Astrocyte (in vitro differentiated cells and primary cell): ENCODE measurements around the gene TTC23. TPM values are rescaled to one million over a fixed set of nuclear protein-coding genes. Genes with fewer than 3 reads are reported as not detected.
"Not testable (repeated sequence)": the region's sequence is repeated elsewhere in the genome, so short reads cannot be mapped to it uniquely, and the experiment has no call there.

Experiments
- DNase-seq: peaks from one replicate; pipeline ENCODE4 v3.0.0-alpha.2; 2010; ENCODE audit warnings: low read depth
- FAIRE-seq: peaks from 2 replicates; lab custom pipeline; 2011; peaks lifted over from hg19 to GRCh38; lab: Jason Lieb, UNC
- H2AFZ ChIP-seq: 2 replicates; pipeline ENCODE4 v1.6.0; 2012; ENCODE audit warnings: low read depth, low read length, inconsistent platforms
- H3K27ac ChIP-seq: 2 replicates; pipeline ENCODE4 v1.5.1; 2011; ENCODE audit warnings: low read depth, low read length, inconsistent platforms
- H3K27me3 ChIP-seq: 2 replicates; pipeline ENCODE4 v1.6.0; 2011; ENCODE audit warnings: low read length, inconsistent platforms; ENCODE audit not compliant: insufficient read depth
- H3K36me3 ChIP-seq: 2 replicates; pipeline ENCODE4 v1.5.1; 2011; ENCODE audit warnings: low read length, inconsistent platforms; ENCODE audit not compliant: insufficient read depth
- H3K4me1 ChIP-seq: 2 replicates; pipeline ENCODE4 v1.5.1; 2011; ENCODE audit warnings: low read length, inconsistent platforms; ENCODE audit not compliant: insufficient read depth
- H3K4me2 ChIP-seq: 2 replicates; pipeline ENCODE4 v1.6.0; 2012; ENCODE audit warnings: low read length, inconsistent platforms
- H3K4me3 ChIP-seq: 2 replicates; pipeline ENCODE4 v1.5.1; 2011; ENCODE audit warnings: low read depth, mild to moderate bottlenecking, low read length, inconsistent platforms; ENCODE audit not compliant: insufficient read depth
- H3K79me2 ChIP-seq: 2 replicates; pipeline ENCODE4 v1.6.0; 2012; ENCODE audit warnings: mild to moderate bottlenecking, low read length, inconsistent platforms; ENCODE audit not compliant: insufficient read depth
- H3K9ac ChIP-seq: 2 replicates; pipeline ENCODE4 v1.6.0; 2012; ENCODE audit warnings: mild to moderate bottlenecking, low read length, inconsistent platforms
- H3K9me3 ChIP-seq: 2 replicates; pipeline ENCODE4 v1.5.1; 2012; ENCODE audit warnings: low read depth, mild to moderate bottlenecking, low read length, inconsistent platforms; ENCODE audit not compliant: insufficient read depth
- H4K20me1 ChIP-seq: 2 replicates; pipeline ENCODE4 v1.6.0; 2012; ENCODE audit warnings: low read length, inconsistent platforms; ENCODE audit not compliant: insufficient read depth
- H3K27ac Mint-ChIP-seq: one replicate; pipeline ENCODE4 v1.8.0; 2021; ENCODE audit warnings: mild to moderate bottlenecking, mixed read lengths; ENCODE audit not compliant: unreplicated experiment
- H3K27me3 Mint-ChIP-seq: one replicate; pipeline ENCODE4 v1.8.0; 2021; ENCODE audit warnings: low read depth, mixed read lengths; ENCODE audit not compliant: unreplicated experiment
- H3K36me3 Mint-ChIP-seq: one replicate; pipeline ENCODE4 v1.8.0; 2021; ENCODE audit warnings: low read depth, mixed read lengths; ENCODE audit not compliant: unreplicated experiment
- H3K4me1 Mint-ChIP-seq: one replicate; pipeline ENCODE4 v1.8.0; 2021; ENCODE audit warnings: low read depth, mixed read lengths; ENCODE audit not compliant: unreplicated experiment
- H3K4me3 Mint-ChIP-seq: one replicate; pipeline ENCODE4 v1.8.0; 2021; ENCODE audit warnings: mild to moderate bottlenecking, moderate library complexity, mixed read lengths; ENCODE audit not compliant: unreplicated experiment
- H3K9me3 Mint-ChIP-seq: one replicate; pipeline ENCODE4 v1.8.0; 2021; ENCODE audit warnings: mild to moderate bottlenecking, mixed read lengths; ENCODE audit not compliant: unreplicated experiment
- EZH2 ChIP-seq: IDR thresholded peaks from 2 replicates; pipeline ENCODE4 v1.6.1; 2012; ENCODE audit warnings: mild to moderate bottlenecking, low read length, inconsistent platforms; ENCODE audit not compliant: insufficient read depth
- total RNA-seq: library from RNA; stranded (reverse); gene quantifications from 2 replicates; pipeline ENCODE4 v1.2.1, GENCODE V29; 2021
- TF ChIP-seq, protein P1 (sequence below): IDR thresholded peaks from 2 replicates; pipeline ENCODE4 v1.5.1; 2011; ENCODE audit warnings: low read depth, mild to moderate bottlenecking, inconsistent platforms, low read length, moderate library complexity; ENCODE audit not compliant: insufficient read depth

Gene TTC23
- total RNA-seq, 1 donor from 2014 or later, result 20.2 TPM

DNA sequence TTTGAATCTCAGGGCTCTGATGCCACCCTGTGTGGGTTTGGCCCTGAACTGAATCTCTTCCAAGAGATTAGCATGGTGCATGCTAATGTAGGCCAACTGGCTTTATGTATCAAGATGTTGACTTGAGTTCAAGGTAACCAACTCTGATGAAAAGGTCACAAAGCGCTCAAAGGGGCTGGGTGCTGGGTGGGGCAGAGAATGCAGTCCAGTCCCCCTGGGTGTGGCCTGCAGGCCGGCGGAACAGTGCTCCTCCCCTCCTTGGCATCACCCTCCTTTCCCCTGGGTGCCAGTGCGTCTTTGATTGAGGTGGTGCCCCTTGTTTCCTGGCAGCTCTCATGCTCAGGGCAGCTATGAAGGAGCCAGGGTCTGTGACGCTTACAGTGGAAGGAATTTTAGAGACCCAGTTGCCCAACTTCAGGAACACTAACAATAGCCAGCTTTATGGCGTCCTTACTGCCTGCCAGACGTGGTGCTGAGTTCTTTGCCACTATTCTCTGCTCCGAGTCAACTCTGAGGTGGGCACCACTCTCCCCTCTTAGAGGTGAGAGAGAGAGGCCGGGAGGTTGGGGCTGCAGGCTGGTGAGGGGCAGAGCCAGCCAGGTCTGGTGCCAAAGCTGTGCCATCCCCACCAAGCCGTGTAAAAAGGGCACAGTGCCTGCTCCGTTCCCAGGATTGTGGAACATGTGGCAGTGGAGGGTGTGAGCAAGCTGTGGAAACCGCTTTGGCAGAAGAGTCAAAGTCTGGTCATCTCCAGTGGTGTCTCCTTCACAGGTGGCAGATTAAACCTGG, 134.7 kb downstream of the TTC23 start:
- Mint-ChIP-seq H3K9me3 (no peaks in the 10 kb centered on the region), H3K27me3 (no peaks in the 10 kb centered on the region), H3K4me1 (peaks cover 12% of the 10 kb centered on the region), H3K36me3 (peaks cover 36% of the 10 kb centered on the region), H3K4me3 (no peak overlapping the region), H3K27ac (no peak overlapping the region)
- TF ChIP-seq, protein P1, sequence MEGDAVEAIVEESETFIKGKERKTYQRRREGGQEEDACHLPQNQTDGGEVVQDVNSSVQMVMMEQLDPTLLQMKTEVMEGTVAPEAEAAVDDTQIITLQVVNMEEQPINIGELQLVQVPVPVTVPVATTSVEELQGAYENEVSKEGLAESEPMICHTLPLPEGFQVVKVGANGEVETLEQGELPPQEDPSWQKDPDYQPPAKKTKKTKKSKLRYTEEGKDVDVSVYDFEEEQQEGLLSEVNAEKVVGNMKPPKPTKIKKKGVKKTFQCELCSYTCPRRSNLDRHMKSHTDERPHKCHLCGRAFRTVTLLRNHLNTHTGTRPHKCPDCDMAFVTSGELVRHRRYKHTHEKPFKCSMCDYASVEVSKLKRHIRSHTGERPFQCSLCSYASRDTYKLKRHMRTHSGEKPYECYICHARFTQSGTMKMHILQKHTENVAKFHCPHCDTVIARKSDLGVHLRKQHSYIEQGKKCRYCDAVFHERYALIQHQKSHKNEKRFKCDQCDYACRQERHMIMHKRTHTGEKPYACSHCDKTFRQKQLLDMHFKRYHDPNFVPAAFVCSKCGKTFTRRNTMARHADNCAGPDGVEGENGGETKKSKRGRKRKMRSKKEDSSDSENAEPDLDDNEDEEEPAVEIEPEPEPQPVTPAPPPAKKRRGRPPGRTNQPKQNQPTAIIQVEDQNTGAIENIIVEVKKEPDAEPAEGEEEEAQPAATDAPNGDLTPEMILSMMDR, result no peak
- no peak for TF ChIP-seq EZH2
- Histone ChIP-seq H2AFZ (no peak overlapping the region), H3K9me3 (no peaks in the 10 kb centered on the region), H3K4me2 (no peak overlapping the region), H3K9ac (no peak overlapping the region), H3K27me3 (no peaks in the 10 kb centered on the region), H3K79me2 (no peaks in the 10 kb centered on the region), H3K36me3 (peaks cover 2% of the 10 kb centered on the region), H4K20me1 (no peaks in the 10 kb centered on the region), H3K27ac (no peak overlapping the region), H3K4me1 (no peaks in the 10 kb centered on the region), H3K4me3 (no peak overlapping the region)
- no peak for FAIRE-seq
- DNase-seq, result no peak

DNA sequence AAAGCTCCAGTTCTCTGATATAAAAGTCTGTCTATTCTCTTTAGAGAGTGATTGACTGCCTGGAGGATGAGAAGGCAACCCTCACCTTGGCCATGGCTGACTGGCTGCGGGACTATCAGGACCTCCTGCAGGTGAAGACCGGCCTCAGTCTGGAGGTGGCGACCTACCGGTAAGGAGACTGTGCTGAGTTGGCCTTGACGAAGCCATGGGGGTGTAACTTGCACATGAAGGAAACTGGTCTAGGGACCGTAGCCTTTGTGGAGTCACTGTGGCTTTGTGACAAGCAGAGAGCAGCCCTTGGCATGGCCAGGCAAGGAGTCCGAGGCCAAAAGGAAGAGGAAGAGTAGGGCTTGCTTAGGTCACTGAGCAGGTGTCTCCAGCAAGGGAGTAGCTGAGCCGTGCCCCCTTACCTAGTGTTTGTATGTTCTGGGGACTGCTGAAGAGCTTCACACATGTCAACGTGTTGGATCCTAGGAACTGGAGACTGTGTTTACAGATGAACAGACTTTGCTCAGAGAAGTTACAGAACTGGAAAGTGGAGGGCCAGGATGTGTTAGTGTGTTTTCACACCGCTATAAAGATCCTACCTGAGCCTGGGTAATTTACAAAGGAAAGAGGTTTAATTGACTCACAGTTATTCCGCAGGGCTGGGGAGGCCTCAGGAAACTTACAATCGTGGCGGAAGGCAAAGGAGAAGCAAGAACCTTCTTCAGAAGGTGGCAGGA, 135.7 kb downstream of the TTC23 start:
- H3K9me3 ChIP-seq, result no peaks in the 10 kb centered on the region
- Mint-ChIP-seq H3K9me3 (no peaks in the 10 kb centered on the region), H3K36me3 (peaks cover 30% of the 10 kb centered on the region)

DNA sequence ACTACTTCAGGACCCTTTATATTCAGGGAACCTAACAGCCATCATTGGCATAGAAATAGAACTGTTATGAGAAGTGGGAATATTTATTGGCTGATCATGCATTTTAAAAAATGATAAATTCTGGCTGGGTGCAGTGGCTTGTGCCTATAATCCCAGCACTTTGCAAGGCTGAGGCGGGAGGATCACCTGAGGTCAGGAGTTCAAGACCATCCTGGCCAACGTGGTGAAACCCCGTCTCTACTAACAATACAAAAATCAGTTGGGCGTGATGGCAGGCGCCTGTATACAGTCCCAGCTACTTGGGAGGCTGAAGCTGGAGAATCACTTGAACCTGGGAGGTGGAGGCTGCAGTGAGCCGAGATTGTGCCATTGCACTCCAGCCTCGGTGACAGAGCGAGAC, 137.7 kb downstream of the TTC23 start:
- DNase-seq, H3K9me3 Mint-ChIP-seq, H3K4me1 ChIP-seq, H3K79me2 ChIP-seq, H3K4me3 ChIP-seq, H2AFZ ChIP-seq, H3K27ac ChIP-seq, H3K27ac Mint-ChIP-seq, H3K4me2 ChIP-seq, H3K4me3 Mint-ChIP-seq, H3K9me3 ChIP-seq, H3K9ac ChIP-seq, FAIRE-seq, H3K27me3 Mint-ChIP-seq, H3K36me3 ChIP-seq, H3K27me3 ChIP-seq: not testable (repeated sequence)
- Mint-ChIP-seq H3K36me3 (peaks cover 25% of the 10 kb centered on the region), H3K4me1 (peaks cover 16% of the 10 kb centered on the region)
- peaks cover 11% of the 10 kb centered on the region for H4K20me1 ChIP-seq

More for the DNA sequence above, 135.7 kb downstream of the TTC23 start:
- Histone ChIP-seq H3K4me1 (no peaks in the 10 kb centered on the region), H3K9ac (no peak overlapping the region), H4K20me1 (no peaks in the 10 kb centered on the region), H3K4me2 (no peak overlapping the region), H3K27me3 (no peaks in the 10 kb centered on the region), H3K36me3 (peaks cover 2% of the 10 kb centered on the region), H3K27ac (no peak overlapping the region), H3K4me3 (no peak overlapping the region), H3K79me2 (no peaks in the 10 kb centered on the region), H2AFZ (no peak overlapping the region)
- H3K27ac Mint-ChIP-seq, result peak overlapping the region; percentile 62
- H3K4me3 Mint-ChIP-seq, result no peak overlapping the region
- peaks cover 16% of the 10 kb centered on the region for H3K4me1 Mint-ChIP-seq
- H3K27me3 Mint-ChIP-seq, result no peaks in the 10 kb centered on the region
- TF ChIP-seq, protein P1, result no peak
- TF ChIP-seq EZH2, result no peak
- DNase-seq (no peak), FAIRE-seq (no peak)
